Astrocyte of the spinal cord (primary cell): ENCODE data around the gene C6orf163.

Experiments used
- DNase-seq: peaks from one replicate; pipeline ENCODE4 v3.0.0; 2011; ENCODE audit warnings: low read depth, low spot score
- H3K4me3 ChIP-seq: 2 replicates; pipeline ENCODE4 v1.5.1; 2011; ENCODE audit warnings: low read depth, mild to moderate bottlenecking, low read length, moderate library complexity
- in situ Hi-C: cut with HindIII; loops from 2 replicates; pipeline ENCODE4 v1.10.0; 2017; ENCODE audit warnings: low sequenced_read_pairs
- TF ChIP-seq, protein P1 (sequence below): IDR thresholded peaks from 2 replicates; pipeline ENCODE4 v1.5.1; 2012; ENCODE audit warnings: low read depth, mild to moderate bottlenecking, low read length, inconsistent platforms

The C6orf163 gene

GRCh38 chr6:87351583-87351982, 7.0 kb downstream of the C6orf163 start:
- no peak overlapping the region for H3K4me3 ChIP-seq
- in situ Hi-C loops, result no loop called here
- TF ChIP-seq, protein P1, sequence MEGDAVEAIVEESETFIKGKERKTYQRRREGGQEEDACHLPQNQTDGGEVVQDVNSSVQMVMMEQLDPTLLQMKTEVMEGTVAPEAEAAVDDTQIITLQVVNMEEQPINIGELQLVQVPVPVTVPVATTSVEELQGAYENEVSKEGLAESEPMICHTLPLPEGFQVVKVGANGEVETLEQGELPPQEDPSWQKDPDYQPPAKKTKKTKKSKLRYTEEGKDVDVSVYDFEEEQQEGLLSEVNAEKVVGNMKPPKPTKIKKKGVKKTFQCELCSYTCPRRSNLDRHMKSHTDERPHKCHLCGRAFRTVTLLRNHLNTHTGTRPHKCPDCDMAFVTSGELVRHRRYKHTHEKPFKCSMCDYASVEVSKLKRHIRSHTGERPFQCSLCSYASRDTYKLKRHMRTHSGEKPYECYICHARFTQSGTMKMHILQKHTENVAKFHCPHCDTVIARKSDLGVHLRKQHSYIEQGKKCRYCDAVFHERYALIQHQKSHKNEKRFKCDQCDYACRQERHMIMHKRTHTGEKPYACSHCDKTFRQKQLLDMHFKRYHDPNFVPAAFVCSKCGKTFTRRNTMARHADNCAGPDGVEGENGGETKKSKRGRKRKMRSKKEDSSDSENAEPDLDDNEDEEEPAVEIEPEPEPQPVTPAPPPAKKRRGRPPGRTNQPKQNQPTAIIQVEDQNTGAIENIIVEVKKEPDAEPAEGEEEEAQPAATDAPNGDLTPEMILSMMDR, result no peak
- DNase-seq, result no peak

- TF ChIP-seq, protein P1, result no peak
- H3K4me3 ChIP-seq, result no peak overlapping the region
- in situ Hi-C loops, result no loop called here
- DNase-seq, result no peak
These were observed 11.6 kb downstream of the C6orf163 start for GRCh38 chr6:87356181-87356580.

DNA sequence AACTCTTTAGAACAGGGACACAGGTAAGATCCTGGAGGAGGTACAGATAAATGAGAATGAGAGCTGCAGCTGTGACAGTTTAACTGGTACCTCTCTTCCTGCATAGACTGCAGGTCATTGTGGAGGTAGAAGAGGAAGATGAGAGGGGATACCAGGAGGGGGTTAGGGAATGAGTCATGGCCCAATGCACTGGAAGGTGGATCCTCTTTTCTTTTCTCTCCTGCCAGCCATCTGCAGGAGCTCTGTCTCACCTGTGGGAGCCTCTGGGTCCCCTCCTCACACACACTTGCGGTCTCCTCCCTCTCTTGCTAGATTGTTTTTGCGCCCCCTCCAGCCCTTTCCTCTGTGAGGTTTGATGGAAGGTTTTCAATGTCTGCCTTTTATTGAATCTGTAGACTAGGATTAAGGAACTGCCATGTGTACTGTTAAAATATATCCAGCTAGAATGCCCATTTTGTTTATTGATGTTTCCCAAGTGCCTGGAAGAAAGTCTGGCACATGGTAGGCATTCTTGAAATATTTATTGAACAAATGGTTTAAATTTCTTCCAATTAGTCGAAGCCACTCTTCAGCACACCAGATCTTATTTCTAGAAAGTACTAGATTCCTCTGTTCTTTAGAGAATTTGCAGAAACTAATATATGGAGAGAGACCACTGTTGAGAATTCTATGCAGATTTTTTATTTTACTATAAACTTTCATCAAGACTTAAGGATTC, 13.0 kb downstream of the C6orf163 start:
- no peak for DNase-seq
- H3K4me3 ChIP-seq, result no peak overlapping the region
- in situ Hi-C loops, result no loop called here
- TF ChIP-seq, protein P1, result no peak

DNA sequence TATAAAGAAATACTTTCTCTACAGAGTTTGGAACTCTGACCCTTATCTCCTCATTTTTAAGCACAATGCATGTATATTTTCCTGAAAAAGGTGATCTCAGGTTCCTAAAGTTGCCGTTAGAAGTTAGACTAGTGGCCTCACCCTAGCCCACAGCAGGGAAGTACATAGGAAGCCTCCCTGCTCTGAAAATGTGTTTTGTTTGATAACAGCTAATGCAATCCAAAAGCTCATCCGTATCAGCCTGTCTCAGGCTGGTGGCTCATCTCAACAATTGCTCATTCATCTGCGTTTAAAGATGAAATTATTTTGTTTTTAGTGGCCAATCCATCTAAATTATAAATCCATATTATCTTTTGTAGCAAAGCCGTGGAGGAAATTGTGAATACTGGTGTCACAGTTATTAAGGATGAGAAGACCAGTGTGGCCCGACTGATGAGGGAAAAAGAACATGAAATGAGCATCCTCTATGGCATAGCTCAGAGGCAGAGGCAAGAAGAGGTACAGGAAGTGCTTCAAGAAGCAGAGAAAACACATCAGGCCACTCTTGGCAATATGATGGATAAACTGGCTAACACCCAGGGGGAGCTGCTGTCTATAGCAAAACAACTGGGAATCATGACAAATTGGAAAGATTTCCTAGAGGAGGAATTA, 20.1 kb downstream of the C6orf163 start:
- no peak overlapping the region for H3K4me3 ChIP-seq
- in situ Hi-C loops, result no loop called here
- TF ChIP-seq, protein P1, result no peak
- DNase-seq, result no peak

GRCh38 chr6:87366072-87366827, 21.6 kb downstream of the C6orf163 start:
- H3K4me3 ChIP-seq, result no peak overlapping the region
- TF ChIP-seq, protein P1, result no peak
- in situ Hi-C loops, result no loop called here
- DNase-seq, result no peak

GRCh38 chr6:87366899-87367298, 22.3 kb downstream of the C6orf163 start:
- TF ChIP-seq, protein P1, result no peak
- no peak overlapping the region for H3K4me3 ChIP-seq
- DNase-seq, result no peak
- in situ Hi-C loops, result no loop called here
